GM23248 (cell line): ENCODE measurements around the gene NELFB.

Experiments
- EZH2 ChIP-seq: fragments of 200-600 bp; sonication (generic); IDR thresholded peaks from 2 replicates; pipeline ENCODE4 v1.6.1; 2018; ENCODE audit warnings: antibody characterized with exemption, mild to moderate bottlenecking; ENCODE audit not compliant: insufficient read depth, poor library complexity, severe bottlenecking
- EZH2phosphoT487 ChIP-seq: fragments of 200-600 bp; sonication (generic); IDR thresholded peaks from 2 replicates; pipeline ENCODE4 v1.6.1; 2018; ENCODE audit warnings: antibody characterized with exemption, moderate library complexity, mild to moderate bottlenecking, low read depth; ENCODE audit not compliant: insufficient read depth

DNA sequence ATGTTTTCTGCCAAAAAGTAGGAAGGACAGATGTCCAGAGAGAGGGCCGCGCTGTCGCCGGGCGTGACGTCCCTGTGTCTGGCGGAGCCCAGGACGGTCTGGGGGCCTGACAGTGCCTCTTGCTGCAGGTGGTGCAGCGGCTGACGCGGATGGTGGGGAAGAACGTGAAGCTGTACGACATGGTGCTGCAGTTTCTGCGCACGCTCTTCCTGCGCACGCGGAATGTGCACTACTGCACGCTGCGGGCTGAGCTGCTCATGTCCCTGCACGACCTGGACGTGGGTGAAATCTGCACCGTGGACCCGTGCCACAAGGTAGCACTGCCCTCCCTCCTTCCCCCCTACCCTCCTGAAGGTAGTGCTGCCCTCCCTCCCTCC, 7.8 kb downstream of the NELFB start:
- TF ChIP-seq EZH2phosphoT487 (no peak), EZH2 (no peak)
